ENCODE data around the gene PCCA.

The PCCA gene

DNA sequence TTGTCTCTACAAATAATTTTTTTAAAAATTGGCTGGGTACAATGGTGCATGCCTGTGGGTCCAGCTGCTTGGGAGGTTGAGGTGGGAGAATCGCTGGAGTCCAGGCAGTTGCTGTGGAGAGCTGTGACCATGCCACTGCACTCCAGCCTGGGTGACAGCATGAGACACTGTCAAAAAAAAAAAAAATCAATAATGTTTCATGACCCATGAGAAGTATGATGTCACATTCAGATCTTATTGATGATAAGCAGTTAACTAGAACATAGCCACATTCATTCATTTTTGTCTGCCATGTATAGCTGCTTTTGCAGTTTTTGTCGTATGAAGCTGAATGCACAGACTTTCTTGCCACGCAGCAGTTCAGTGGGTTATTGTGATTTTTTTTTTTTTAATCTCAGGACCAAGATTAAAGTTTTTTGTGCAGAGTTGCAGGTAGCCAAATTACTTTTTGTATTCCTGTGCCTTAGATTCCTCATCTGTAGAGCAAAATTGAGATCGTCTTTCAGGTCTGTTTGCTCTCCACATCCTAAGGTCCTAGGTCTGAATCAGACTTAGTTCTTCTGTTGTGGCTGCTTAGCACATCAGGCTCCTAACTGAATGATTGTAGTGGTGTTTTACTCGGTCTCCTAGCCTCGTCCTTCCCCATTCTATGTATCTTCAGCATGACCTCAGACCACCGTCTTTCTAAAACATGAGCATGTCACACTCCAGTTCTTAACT lies 354.5 kb downstream of the PCCA start:
- no peaks in the 10 kb centered on the region for H3K27me3 Mint-ChIP-seq
- no peaks in the 10 kb centered on the region for H3K9me3 Mint-ChIP-seq
- ATAC-seq (replicated peaks; ENCODE audit: extremely low read depth, poor library complexity, severe bottlenecking) (no peak), DNase-seq (ENCODE audit: low spot score in 2 of 2) (no peak)
- no peaks in the 10 kb centered on the region for H3K36me3 Mint-ChIP-seq (ENCODE audit: insufficient read depth)
- peaks cover 9% of the 10 kb centered on the region for H3K4me1 Mint-ChIP-seq
- H3K4me3 Mint-ChIP-seq, result no peak overlapping the region
- H3K27ac Mint-ChIP-seq (ENCODE audit: low read depth), result no peak overlapping the region

- Mint-ChIP-seq H3K27ac (ENCODE audit: low read depth) (no peak overlapping the region), H3K4me1 (peaks cover 9% of the 10 kb centered on the region), H3K9me3 (no peaks in the 10 kb centered on the region), H3K4me3 (no peak overlapping the region), H3K36me3 (ENCODE audit: insufficient read depth) (no peaks in the 10 kb centered on the region), H3K27me3 (no peaks in the 10 kb centered on the region)
- ATAC-seq (replicated peaks; ENCODE audit: extremely low read depth, poor library complexity, severe bottlenecking) (no peak), DNase-seq (ENCODE audit: low spot score in 2 of 2) (no peak)
Observed at GRCh38 chr13:100443998-100444328, 355.1 kb downstream of the PCCA start.

DNA sequence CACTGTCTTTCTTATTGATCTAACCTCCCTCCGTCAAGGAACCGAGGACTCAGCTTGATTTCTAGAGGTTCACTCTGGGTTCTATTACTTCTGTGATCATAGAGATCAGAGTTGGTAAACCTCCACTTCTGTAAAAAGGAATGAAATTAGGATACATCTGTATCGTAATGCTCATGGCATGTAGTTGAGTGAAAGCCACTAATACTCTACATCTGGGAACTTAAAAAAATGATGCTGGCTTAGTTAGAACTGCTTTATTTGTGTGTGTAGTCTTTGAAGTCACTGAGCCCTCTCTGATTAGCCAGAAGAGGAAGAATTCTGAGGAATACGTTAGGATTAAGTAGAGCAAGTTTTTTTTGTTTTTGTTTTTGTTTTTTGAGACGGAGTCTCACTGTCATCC lies 358.9 kb downstream of the PCCA start:
- ATAC-seq (replicated peaks; ENCODE audit: extremely low read depth, poor library complexity, severe bottlenecking), result no peak

DNA sequence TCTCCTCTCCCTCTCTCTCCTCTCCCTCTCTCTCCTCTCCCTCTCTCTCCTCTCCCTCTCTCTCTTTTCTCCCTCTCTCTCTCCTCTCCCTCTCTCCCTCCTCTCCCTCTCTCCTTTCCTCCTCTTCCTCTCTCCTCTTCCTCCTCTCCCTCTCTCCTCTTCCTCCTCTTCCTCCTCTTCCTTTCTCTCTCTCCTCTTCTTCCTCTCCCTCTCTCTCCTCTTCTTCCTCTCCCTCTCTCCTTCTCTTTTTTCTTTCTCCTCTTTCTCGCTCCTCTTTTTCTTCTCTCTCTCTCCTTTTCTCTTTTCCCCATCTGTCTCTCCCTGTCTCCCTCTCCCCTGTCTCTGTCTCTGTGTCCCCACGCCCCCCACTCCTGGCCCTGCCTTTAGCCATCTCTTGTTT lies 363.0 kb downstream of the PCCA start:
- H3K4me1 Mint-ChIP-seq, result peaks cover 12% of the 10 kb centered on the region
- H3K36me3 Mint-ChIP-seq (ENCODE audit: insufficient read depth), result peaks cover 2% of the 10 kb centered on the region
- no peak for ATAC-seq (replicated peaks; ENCODE audit: extremely low read depth, poor library complexity, severe bottlenecking)
- H3K9me3 Mint-ChIP-seq, result no peaks in the 10 kb centered on the region
- peak overlapping the region; percentile 76 for H3K27ac Mint-ChIP-seq (ENCODE audit: low read depth)
- H3K4me3 Mint-ChIP-seq, result no peak overlapping the region
- no peaks in the 10 kb centered on the region for H3K27me3 Mint-ChIP-seq
- DNase-seq (ENCODE audit: low spot score in 2 of 2), result no peak

More for the DNA sequence above, 358.9 kb downstream of the PCCA start:
- DNase-seq (ENCODE audit: low spot score in 2 of 2), result no peak
- H3K27ac Mint-ChIP-seq (ENCODE audit: low read depth), result no peak overlapping the region
- H3K4me3 Mint-ChIP-seq, result no peak overlapping the region
- no peaks in the 10 kb centered on the region for H3K27me3 Mint-ChIP-seq
- H3K36me3 Mint-ChIP-seq (ENCODE audit: insufficient read depth), result peaks cover 2% of the 10 kb centered on the region
- H3K9me3 Mint-ChIP-seq, result no peaks in the 10 kb centered on the region
- peaks cover 8% of the 10 kb centered on the region for H3K4me1 Mint-ChIP-seq

GRCh38 chr13:100454876-100455275 lies 366.0 kb downstream of the PCCA start:
- Mint-ChIP-seq H3K9me3 (no peaks in the 10 kb centered on the region), H3K27ac (ENCODE audit: low read depth) (no peak overlapping the region), H3K36me3 (ENCODE audit: insufficient read depth) (peaks cover 2% of the 10 kb centered on the region), H3K27me3 (no peaks in the 10 kb centered on the region), H3K4me1 (peaks cover 12% of the 10 kb centered on the region), H3K4me3 (no peak overlapping the region)
- DNase-seq (ENCODE audit: low spot score in 2 of 2) (no peak), ATAC-seq (replicated peaks; ENCODE audit: extremely low read depth, poor library complexity, severe bottlenecking) (no peak)

GRCh38 chr13:100458673-100459072 lies 369.8 kb downstream of the PCCA start:
- Mint-ChIP-seq H3K4me3 (no peak overlapping the region), H3K27me3 (no peaks in the 10 kb centered on the region)

DNA sequence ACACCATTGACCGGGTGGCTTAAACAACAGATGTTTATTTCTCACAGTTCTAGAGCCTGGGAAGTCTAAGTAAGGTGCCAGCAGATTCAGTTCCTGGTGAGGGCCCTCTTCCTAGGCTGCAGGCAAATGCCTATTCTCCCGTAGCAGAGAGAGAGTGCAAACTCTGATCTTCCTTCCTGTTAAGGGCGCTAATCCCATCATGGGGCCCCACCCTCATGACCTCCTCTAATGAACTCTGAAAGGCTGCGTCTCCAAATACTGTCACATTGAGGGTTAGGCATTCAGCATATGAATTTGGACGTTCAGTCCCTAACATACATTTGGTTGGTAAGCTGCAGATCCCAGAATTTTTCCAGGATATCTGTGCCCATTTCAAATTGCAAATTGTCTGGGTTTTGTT lies 370.9 kb downstream of the PCCA start:
- Mint-ChIP-seq H3K4me3 (no peak overlapping the region), H3K36me3 (ENCODE audit: insufficient read depth) (no peaks in the 10 kb centered on the region), H3K4me1 (peaks cover 14% of the 10 kb centered on the region), H3K27ac (ENCODE audit: low read depth) (no peak overlapping the region), H3K9me3 (no peaks in the 10 kb centered on the region), H3K27me3 (no peaks in the 10 kb centered on the region)
- ATAC-seq (replicated peaks; ENCODE audit: extremely low read depth, poor library complexity, severe bottlenecking) (no peak), DNase-seq (ENCODE audit: low spot score in 2 of 2) (no peak)

More at GRCh38 chr13:100458673-100459072, 369.8 kb downstream of the PCCA start:
- DNase-seq (ENCODE audit: low spot score in 2 of 2), result no peak
- Mint-ChIP-seq H3K27ac (ENCODE audit: low read depth) (no peak overlapping the region), H3K9me3 (no peaks in the 10 kb centered on the region), H3K36me3 (ENCODE audit: insufficient read depth) (no peaks in the 10 kb centered on the region), H3K4me1 (peaks cover 15% of the 10 kb centered on the region)
- ATAC-seq (replicated peaks; ENCODE audit: extremely low read depth, poor library complexity, severe bottlenecking), result no peak

GRCh38 chr13:100460266-100460665 lies 371.4 kb downstream of the PCCA start:
- no peak for DNase-seq (ENCODE audit: low spot score in 2 of 2)
- ATAC-seq (replicated peaks; ENCODE audit: extremely low read depth, poor library complexity, severe bottlenecking), result no peak
- Mint-ChIP-seq H3K36me3 (ENCODE audit: insufficient read depth) (no peaks in the 10 kb centered on the region), H3K27ac (ENCODE audit: low read depth) (no peak overlapping the region), H3K4me3 (no peak overlapping the region), H3K9me3 (no peaks in the 10 kb centered on the region), H3K4me1 (peaks cover 9% of the 10 kb centered on the region), H3K27me3 (no peaks in the 10 kb centered on the region)

DNA sequence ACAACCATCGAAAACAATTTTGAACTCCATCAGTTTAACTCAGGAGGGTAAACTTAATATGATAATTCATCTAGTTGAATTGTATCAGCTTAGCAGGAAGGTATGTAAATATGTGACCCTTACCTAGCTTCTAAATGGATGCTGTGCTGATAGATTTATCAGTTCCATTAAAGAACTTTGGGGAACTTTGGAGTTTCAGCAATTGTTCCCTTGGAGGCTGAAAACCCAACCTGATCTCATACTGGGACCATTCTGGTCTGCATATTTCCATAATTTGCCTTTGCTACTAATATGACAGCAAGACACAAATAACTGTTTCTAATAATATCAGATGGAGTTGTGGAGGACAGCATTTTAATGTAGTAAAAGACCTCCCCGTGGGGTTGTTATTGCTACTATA lies 371.9 kb downstream of the PCCA start:
- H3K36me3 Mint-ChIP-seq (ENCODE audit: insufficient read depth), result no peaks in the 10 kb centered on the region
- ATAC-seq (replicated peaks; ENCODE audit: extremely low read depth, poor library complexity, severe bottlenecking), result no peak
- no peak for DNase-seq (ENCODE audit: low spot score in 2 of 2)
- H3K4me1 Mint-ChIP-seq, result peaks cover 9% of the 10 kb centered on the region
- no peak overlapping the region for H3K27ac Mint-ChIP-seq (ENCODE audit: low read depth)
- no peaks in the 10 kb centered on the region for H3K27me3 Mint-ChIP-seq
- H3K9me3 Mint-ChIP-seq, result no peaks in the 10 kb centered on the region
- H3K4me3 Mint-ChIP-seq, result no peak overlapping the region

GRCh38 chr13:100461309-100462030 lies 372.6 kb downstream of the PCCA start:
- no peak for ATAC-seq (replicated peaks; ENCODE audit: extremely low read depth, poor library complexity, severe bottlenecking)

DNA sequence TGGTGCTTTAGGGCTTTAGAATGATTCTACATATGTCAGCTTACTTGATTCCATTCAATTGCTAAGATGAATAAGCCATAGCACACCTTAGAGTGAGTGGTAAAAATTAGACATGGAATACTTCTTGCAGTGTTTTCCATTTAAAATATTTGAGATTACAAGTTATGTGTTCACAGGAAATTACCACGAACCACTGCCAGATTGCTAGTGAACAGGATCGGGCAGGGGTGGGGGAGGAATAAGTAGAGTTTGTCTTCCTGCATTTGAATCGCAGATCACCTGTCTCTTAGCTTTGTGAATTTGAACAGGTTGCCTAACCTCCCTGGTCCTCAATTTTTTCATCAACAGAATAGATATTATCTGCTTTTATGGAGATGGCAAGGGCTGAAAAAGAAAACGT lies 375.1 kb downstream of the PCCA start:
- no peaks in the 10 kb centered on the region for H3K27me3 Mint-ChIP-seq
- H3K4me1 Mint-ChIP-seq, result peaks cover 9% of the 10 kb centered on the region
- no peak overlapping the region for H3K4me3 Mint-ChIP-seq
- DNase-seq (ENCODE audit: low spot score in 2 of 2) (no peak), ATAC-seq (replicated peaks; ENCODE audit: extremely low read depth, poor library complexity, severe bottlenecking) (no peak)
- peaks cover 2% of the 10 kb centered on the region for H3K36me3 Mint-ChIP-seq (ENCODE audit: insufficient read depth)
- no peak overlapping the region for H3K27ac Mint-ChIP-seq (ENCODE audit: low read depth)
- no peaks in the 10 kb centered on the region for H3K9me3 Mint-ChIP-seq

More at GRCh38 chr13:100461309-100462030, 372.6 kb downstream of the PCCA start:
- Mint-ChIP-seq H3K36me3 (ENCODE audit: insufficient read depth) (no peaks in the 10 kb centered on the region), H3K27ac (ENCODE audit: low read depth) (peak overlapping the region; percentile 42), H3K9me3 (no peaks in the 10 kb centered on the region), H3K4me3 (no peak overlapping the region), H3K4me1 (peaks cover 9% of the 10 kb centered on the region), H3K27me3 (no peaks in the 10 kb centered on the region)
- DNase-seq (ENCODE audit: low spot score in 2 of 2), result no peak

DNA sequence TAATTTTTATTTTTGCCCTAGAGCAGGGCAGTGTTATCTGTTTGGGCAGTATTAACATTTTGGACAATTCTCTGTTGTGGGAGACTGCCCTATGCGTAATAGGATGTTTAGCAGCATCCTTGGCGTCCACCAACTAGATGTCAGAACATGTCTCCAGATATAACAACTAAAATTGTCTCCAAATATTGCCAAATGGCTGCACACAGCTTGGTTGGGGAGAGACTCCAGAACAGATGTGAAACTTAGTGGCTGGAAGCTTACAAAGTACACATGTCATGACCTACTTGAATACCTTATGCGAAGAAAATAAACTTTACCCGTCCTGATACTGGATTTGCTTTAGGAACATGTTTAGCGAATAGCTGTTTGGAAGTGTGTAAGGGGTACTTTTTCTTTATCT lies 376.7 kb downstream of the PCCA start:
- no peak for DNase-seq (ENCODE audit: low spot score in 2 of 2)
- Mint-ChIP-seq H3K27me3 (no peaks in the 10 kb centered on the region), H3K27ac (ENCODE audit: low read depth) (no peak overlapping the region), H3K9me3 (no peaks in the 10 kb centered on the region), H3K4me3 (no peak overlapping the region), H3K4me1 (peaks cover 10% of the 10 kb centered on the region), H3K36me3 (ENCODE audit: insufficient read depth) (peaks cover 2% of the 10 kb centered on the region)
- ATAC-seq (replicated peaks; ENCODE audit: extremely low read depth, poor library complexity, severe bottlenecking), result no peak

- peak overlapping the region; percentile 42 for H3K27ac Mint-ChIP-seq (ENCODE audit: low read depth)
- DNase-seq (ENCODE audit: low spot score in 2 of 2) (no peak), ATAC-seq (replicated peaks; ENCODE audit: extremely low read depth, poor library complexity, severe bottlenecking) (no peak)
- H3K4me1 Mint-ChIP-seq, result peaks cover 14% of the 10 kb centered on the region
- H3K27me3 Mint-ChIP-seq, result no peaks in the 10 kb centered on the region
- no peaks in the 10 kb centered on the region for H3K9me3 Mint-ChIP-seq
- H3K36me3 Mint-ChIP-seq (ENCODE audit: insufficient read depth), result peaks cover 2% of the 10 kb centered on the region
- peak overlapping the region; percentile 12 for H3K4me3 Mint-ChIP-seq
Observed at GRCh38 chr13:100470866-100471505, 382.1 kb downstream of the PCCA start.

All from central memory CD8-positive, alpha-beta T cell (primary cell).